Astrocyte (in vitro differentiated cells and primary cell): Measurements from ENCODE around the gene OMA1. TPM values are rescaled to one million over a fixed set of nuclear protein-coding genes. Genes with fewer than 3 reads are reported as not detected.
"Not testable (repeated sequence)": the region's sequence is repeated elsewhere in the genome, so short reads cannot be mapped to it uniquely, and the experiment has no call there.

Experiments
- DNase-seq: peaks from one replicate; pipeline ENCODE4 v3.0.0-alpha.2; 2010; ENCODE audit warnings: low read depth
- FAIRE-seq: peaks from 2 replicates; lab custom pipeline; 2011; peaks lifted over from hg19 to GRCh38; lab: Jason Lieb, UNC
- H2AFZ ChIP-seq: 2 replicates; pipeline ENCODE4 v1.6.0; 2012; ENCODE audit warnings: low read depth, low read length, inconsistent platforms
- H3K27ac ChIP-seq: 2 replicates; pipeline ENCODE4 v1.5.1; 2011; ENCODE audit warnings: low read depth, low read length, inconsistent platforms
- H3K27me3 ChIP-seq: 2 replicates; pipeline ENCODE4 v1.6.0; 2011; ENCODE audit warnings: low read length, inconsistent platforms; ENCODE audit not compliant: insufficient read depth
- H3K36me3 ChIP-seq: 2 replicates; pipeline ENCODE4 v1.5.1; 2011; ENCODE audit warnings: low read length, inconsistent platforms; ENCODE audit not compliant: insufficient read depth
- H3K4me1 ChIP-seq: 2 replicates; pipeline ENCODE4 v1.5.1; 2011; ENCODE audit warnings: low read length, inconsistent platforms; ENCODE audit not compliant: insufficient read depth
- H3K4me2 ChIP-seq: 2 replicates; pipeline ENCODE4 v1.6.0; 2012; ENCODE audit warnings: low read length, inconsistent platforms
- H3K4me3 ChIP-seq: 2 replicates; pipeline ENCODE4 v1.5.1; 2011; ENCODE audit warnings: low read depth, mild to moderate bottlenecking, low read length, inconsistent platforms; ENCODE audit not compliant: insufficient read depth
- H3K79me2 ChIP-seq: 2 replicates; pipeline ENCODE4 v1.6.0; 2012; ENCODE audit warnings: mild to moderate bottlenecking, low read length, inconsistent platforms; ENCODE audit not compliant: insufficient read depth
- H3K9ac ChIP-seq: 2 replicates; pipeline ENCODE4 v1.6.0; 2012; ENCODE audit warnings: mild to moderate bottlenecking, low read length, inconsistent platforms
- H3K9me3 ChIP-seq: 2 replicates; pipeline ENCODE4 v1.5.1; 2012; ENCODE audit warnings: low read depth, mild to moderate bottlenecking, low read length, inconsistent platforms; ENCODE audit not compliant: insufficient read depth
- H4K20me1 ChIP-seq: 2 replicates; pipeline ENCODE4 v1.6.0; 2012; ENCODE audit warnings: low read length, inconsistent platforms; ENCODE audit not compliant: insufficient read depth
- H3K27ac Mint-ChIP-seq: one replicate; pipeline ENCODE4 v1.8.0; 2021; ENCODE audit warnings: mild to moderate bottlenecking, mixed read lengths; ENCODE audit not compliant: unreplicated experiment
- H3K27me3 Mint-ChIP-seq: one replicate; pipeline ENCODE4 v1.8.0; 2021; ENCODE audit warnings: low read depth, mixed read lengths; ENCODE audit not compliant: unreplicated experiment
- H3K36me3 Mint-ChIP-seq: one replicate; pipeline ENCODE4 v1.8.0; 2021; ENCODE audit warnings: low read depth, mixed read lengths; ENCODE audit not compliant: unreplicated experiment
- H3K4me1 Mint-ChIP-seq: one replicate; pipeline ENCODE4 v1.8.0; 2021; ENCODE audit warnings: low read depth, mixed read lengths; ENCODE audit not compliant: unreplicated experiment
- H3K4me3 Mint-ChIP-seq: one replicate; pipeline ENCODE4 v1.8.0; 2021; ENCODE audit warnings: mild to moderate bottlenecking, moderate library complexity, mixed read lengths; ENCODE audit not compliant: unreplicated experiment
- H3K9me3 Mint-ChIP-seq: one replicate; pipeline ENCODE4 v1.8.0; 2021; ENCODE audit warnings: mild to moderate bottlenecking, mixed read lengths; ENCODE audit not compliant: unreplicated experiment
- EZH2 ChIP-seq: IDR thresholded peaks from 2 replicates; pipeline ENCODE4 v1.6.1; 2012; ENCODE audit warnings: mild to moderate bottlenecking, low read length, inconsistent platforms; ENCODE audit not compliant: insufficient read depth
- total RNA-seq: library from RNA; stranded (reverse); gene quantifications from 2 replicates; pipeline ENCODE4 v1.2.1, GENCODE V29; 2021
- TF ChIP-seq, protein P1 (sequence below): IDR thresholded peaks from 2 replicates; pipeline ENCODE4 v1.5.1; 2011; ENCODE audit warnings: low read depth, mild to moderate bottlenecking, inconsistent platforms, low read length, moderate library complexity; ENCODE audit not compliant: insufficient read depth

The OMA1 gene
- total RNA-seq, 1 donor from 2014 or later, result 5.1 TPM

DNA sequence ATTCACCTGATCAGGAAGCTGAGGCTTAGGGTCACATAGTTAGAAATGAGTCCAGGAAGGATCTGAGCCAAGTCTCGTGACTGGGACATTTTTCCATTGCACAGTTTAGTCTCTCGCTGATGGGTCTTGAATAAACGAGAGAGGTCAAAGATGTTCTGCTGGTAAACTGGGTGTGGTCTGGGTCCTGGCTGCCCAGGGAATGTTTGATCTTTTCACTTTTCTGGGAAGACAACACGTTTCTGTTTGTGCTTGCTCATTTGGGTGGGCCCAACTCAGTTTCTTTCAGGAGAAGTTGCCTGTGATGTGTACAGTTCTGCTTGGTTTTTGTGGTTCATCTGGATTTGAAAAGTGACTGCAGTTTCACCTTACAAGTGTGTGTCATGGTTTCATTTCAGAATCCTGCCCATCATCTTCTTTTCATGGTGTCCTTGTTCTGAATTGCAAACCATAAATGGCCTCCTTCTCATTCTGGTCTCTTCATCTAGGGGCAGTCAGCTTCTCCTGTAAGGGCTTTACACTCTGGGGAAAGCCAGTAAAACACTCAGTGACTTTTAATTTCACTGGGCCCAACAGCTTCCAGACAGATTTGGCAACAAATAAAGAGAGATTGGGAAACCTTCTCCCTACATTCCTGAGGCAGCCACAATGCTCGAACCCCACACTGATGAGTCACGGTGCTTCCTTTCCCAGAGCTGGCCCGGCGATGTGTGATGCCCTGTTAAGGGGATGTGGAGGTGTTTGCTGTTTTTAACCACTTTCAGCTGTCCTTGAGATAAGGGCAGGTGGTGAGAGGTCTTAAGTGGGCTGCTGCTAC, 37.8 kb upstream of the OMA1 start:
- H4K20me1 ChIP-seq, result no peaks in the 10 kb centered on the region
- Mint-ChIP-seq H3K27ac (peak overlapping the region; percentile 85), H3K27me3 (no peaks in the 10 kb centered on the region), H3K4me1 (peaks cover 39% of the 10 kb centered on the region), H3K36me3 (no peaks in the 10 kb centered on the region), H3K9me3 (no peaks in the 10 kb centered on the region), H3K4me3 (no peak overlapping the region)
- H2AFZ ChIP-seq, result peak overlapping the region; percentile 3
- TF ChIP-seq, protein P1, sequence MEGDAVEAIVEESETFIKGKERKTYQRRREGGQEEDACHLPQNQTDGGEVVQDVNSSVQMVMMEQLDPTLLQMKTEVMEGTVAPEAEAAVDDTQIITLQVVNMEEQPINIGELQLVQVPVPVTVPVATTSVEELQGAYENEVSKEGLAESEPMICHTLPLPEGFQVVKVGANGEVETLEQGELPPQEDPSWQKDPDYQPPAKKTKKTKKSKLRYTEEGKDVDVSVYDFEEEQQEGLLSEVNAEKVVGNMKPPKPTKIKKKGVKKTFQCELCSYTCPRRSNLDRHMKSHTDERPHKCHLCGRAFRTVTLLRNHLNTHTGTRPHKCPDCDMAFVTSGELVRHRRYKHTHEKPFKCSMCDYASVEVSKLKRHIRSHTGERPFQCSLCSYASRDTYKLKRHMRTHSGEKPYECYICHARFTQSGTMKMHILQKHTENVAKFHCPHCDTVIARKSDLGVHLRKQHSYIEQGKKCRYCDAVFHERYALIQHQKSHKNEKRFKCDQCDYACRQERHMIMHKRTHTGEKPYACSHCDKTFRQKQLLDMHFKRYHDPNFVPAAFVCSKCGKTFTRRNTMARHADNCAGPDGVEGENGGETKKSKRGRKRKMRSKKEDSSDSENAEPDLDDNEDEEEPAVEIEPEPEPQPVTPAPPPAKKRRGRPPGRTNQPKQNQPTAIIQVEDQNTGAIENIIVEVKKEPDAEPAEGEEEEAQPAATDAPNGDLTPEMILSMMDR, result no peak
- DNase-seq (peak; percentile 97), FAIRE-seq (no peak)
- no peaks in the 10 kb centered on the region for H3K27me3 ChIP-seq
- H3K79me2 ChIP-seq, result no peaks in the 10 kb centered on the region
- H3K4me2 ChIP-seq, result peak overlapping the region; percentile 67
- peak overlapping the region; percentile 65 for H3K9ac ChIP-seq
- no peaks in the 10 kb centered on the region for H3K9me3 ChIP-seq
- H3K36me3 ChIP-seq, result no peaks in the 10 kb centered on the region
- peaks cover 35% of the 10 kb centered on the region for H3K4me1 ChIP-seq
- peak overlapping the region; percentile 81 for H3K27ac ChIP-seq
- H3K4me3 ChIP-seq, result peak overlapping the region; percentile 2

DNA sequence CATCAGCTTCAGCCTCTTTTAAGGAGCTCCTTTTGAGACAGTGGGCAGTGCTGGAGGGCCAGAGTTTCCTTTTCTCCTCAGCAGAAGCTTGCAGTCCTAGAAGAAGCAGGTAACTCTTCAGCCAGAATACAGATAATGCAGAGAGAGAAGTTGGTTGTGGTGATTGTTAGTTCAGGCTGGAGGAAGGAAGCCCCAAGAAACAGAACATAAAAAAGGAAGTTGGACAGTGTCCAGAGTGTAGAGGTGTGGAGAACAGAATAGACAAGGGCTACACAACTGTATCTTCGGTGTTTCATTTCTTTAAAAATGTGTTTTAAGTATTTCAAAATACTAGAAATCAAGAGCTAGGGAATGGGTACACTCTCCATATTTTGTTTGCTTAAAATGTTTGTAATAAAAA, 37.0 kb upstream of the OMA1 start:
- peak overlapping the region; percentile 81 for H3K27ac ChIP-seq
- no peaks in the 10 kb centered on the region for H3K27me3 ChIP-seq
- no peaks in the 10 kb centered on the region for H3K79me2 ChIP-seq
- peaks cover 39% of the 10 kb centered on the region for H3K4me1 Mint-ChIP-seq
- TF ChIP-seq EZH2, result no peak
- TF ChIP-seq, protein P1, result no peak
- no peaks in the 10 kb centered on the region for H3K27me3 Mint-ChIP-seq
- no peaks in the 10 kb centered on the region for H3K36me3 Mint-ChIP-seq
- no peaks in the 10 kb centered on the region for H3K9me3 Mint-ChIP-seq
- H3K27ac Mint-ChIP-seq, result no peak overlapping the region
- H2AFZ ChIP-seq, result no peak overlapping the region
- no peak overlapping the region for H3K4me3 Mint-ChIP-seq
- no peak overlapping the region for H3K4me2 ChIP-seq
- H3K4me1 ChIP-seq, result peaks cover 35% of the 10 kb centered on the region
- H3K36me3 ChIP-seq, result no peaks in the 10 kb centered on the region
- FAIRE-seq, result no peak
- DNase-seq, result no peak
- no peak overlapping the region for H3K4me3 ChIP-seq
- H4K20me1 ChIP-seq, result no peaks in the 10 kb centered on the region
- H3K9me3 ChIP-seq, result no peaks in the 10 kb centered on the region
- H3K9ac ChIP-seq, result no peak overlapping the region

DNA sequence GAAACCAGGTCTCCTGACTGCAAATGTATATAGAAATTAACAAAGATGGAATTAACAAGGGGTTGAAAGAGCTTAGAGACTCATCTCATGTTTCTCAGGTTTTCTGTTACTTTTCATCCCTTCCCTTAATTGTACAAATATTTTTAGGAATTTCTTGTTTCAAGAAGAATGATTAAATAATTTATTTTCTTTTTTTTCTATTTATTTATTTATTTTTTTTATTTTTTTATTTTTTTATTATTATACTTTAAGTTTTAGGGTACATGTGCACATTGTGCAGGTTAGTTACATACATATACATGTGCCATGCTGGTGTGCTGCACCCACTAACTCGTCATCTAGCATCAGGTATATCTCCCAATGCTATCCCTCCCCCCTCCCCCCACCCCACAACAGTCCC, 35.6 kb upstream of the OMA1 start:
- H3K4me2 ChIP-seq, DNase-seq, H3K36me3 ChIP-seq, H3K27me3 ChIP-seq, H3K9me3 Mint-ChIP-seq, H3K27me3 Mint-ChIP-seq, H3K79me2 ChIP-seq, H3K9ac ChIP-seq, H3K4me3 ChIP-seq, H3K4me3 Mint-ChIP-seq, H3K27ac ChIP-seq, H3K9me3 ChIP-seq, H3K27ac Mint-ChIP-seq, H3K36me3 Mint-ChIP-seq, H2AFZ ChIP-seq, FAIRE-seq, H4K20me1 ChIP-seq: not testable (repeated sequence)
- H3K4me1 Mint-ChIP-seq, result peaks cover 39% of the 10 kb centered on the region
- H3K4me1 ChIP-seq, result peaks cover 35% of the 10 kb centered on the region
